IMR-90 (cell line): Measurements from ENCODE around the gene PRUNE2. TPM values are rescaled to one million over a fixed set of nuclear protein-coding genes. Genes with fewer than 3 reads are reported as not detected.

ENCODE experiments used
- ATAC-seq: fragments of 200-7000 bp; cut with Tn5 transposase; 2 replicates; pipeline ENCODE4 v1.9.1; 2020; ENCODE audit warnings: low read depth, mild to moderate bottlenecking, moderate library complexity
- BruUV-seq: library from RNA; stranded (reverse); fragments of 400-500 nt; replicated peaks from 2 replicates; lab custom pipeline; 2021; lab: Mats Ljungman, UMichigan
- CTCF ChIA-PET: fragments of 300-600 bp; formaldehyde crosslinking; extraction: SDS; loops from one replicate; lab custom pipeline; 2021; ENCODE audit warnings: antibody characterized with exemption; lab: Yijun Ruan, JAX
- POLR2A ChIA-PET: fragments of 300-600 bp; sonication (Branson Sonifier 250); formaldehyde crosslinking; loops from one replicate; lab custom pipeline; 2022; ENCODE audit warnings: antibody characterized with exemption; ENCODE audit not compliant: unreplicated experiment; lab: Charles Lee
- DNase-seq: peaks from one replicate; pipeline ENCODE4 v3.0.0; 2013
- H2AFZ ChIP-seq: replicated peaks from 2 replicates; pipeline ENCODE3; 2013; ENCODE audit warnings: low read length, mild to moderate bottlenecking; ENCODE audit not compliant: poor library complexity
- H2AK5ac ChIP-seq: 2 replicates; pipeline ENCODE4 v1.6.1; 2013; ENCODE audit warnings: low read depth, low read length, inconsistent platforms
- H2AK9ac ChIP-seq: replicated peaks from 2 replicates; pipeline ENCODE3; 2013; ENCODE audit warnings: mild to moderate bottlenecking, low read depth, low read length, moderate library complexity; ENCODE audit not compliant: poor library complexity
- H2BK120ac ChIP-seq: 2 replicates; pipeline ENCODE4 v1.6.1; 2013; ENCODE audit warnings: low read depth, low read length, inconsistent platforms
- H2BK15ac ChIP-seq: 3 replicates; pipeline ENCODE4 v1.6.1; 2013; ENCODE audit warnings: low read depth, low read length, inconsistent platforms
- H2BK20ac ChIP-seq: 2 replicates; pipeline ENCODE4 v1.6.1; 2013; ENCODE audit warnings: low read depth, mild to moderate bottlenecking, inconsistent platforms, low read length, moderate library complexity
- H2BK5ac ChIP-seq: 2 replicates; pipeline ENCODE4 v1.6.1; 2013; ENCODE audit warnings: mild to moderate bottlenecking, low read depth, low read length, inconsistent platforms; ENCODE audit not compliant: poor library complexity, severe bottlenecking
- H3K14ac ChIP-seq: replicated peaks from 2 replicates; pipeline ENCODE4 v1.6.1; 2013; ENCODE audit warnings: low read depth, low read length, inconsistent platforms
- H3K18ac ChIP-seq: 2 replicates; pipeline ENCODE4 v1.6.1; 2013; ENCODE audit warnings: low read depth, low read length, control low read depth
- H3K23ac ChIP-seq: 2 replicates; pipeline ENCODE4 v1.6.1; 2013; ENCODE audit warnings: low read depth, low read length, inconsistent platforms
- H3K27ac ChIP-seq: 2 replicates; pipeline ENCODE4 v1.5.1; 2013; ENCODE audit warnings: mild to moderate bottlenecking, control low read depth, low read length; ENCODE audit not compliant: insufficient read depth
- H3K27me3 ChIP-seq: 2 replicates; pipeline ENCODE4 v1.6.1; 2013; ENCODE audit warnings: low read length; ENCODE audit not compliant: control insufficient read depth, insufficient read depth
- H3K36me3 ChIP-seq: 2 replicates; pipeline ENCODE4 v1.6.1; 2013; ENCODE audit warnings: low read length, mixed read lengths; ENCODE audit not compliant: control insufficient read depth, insufficient read depth
- H3K4ac ChIP-seq: 2 replicates; pipeline ENCODE4 v1.6.1; 2013; ENCODE audit warnings: low read depth, low read length, inconsistent platforms
- H3K4me1 ChIP-seq: 2 replicates; pipeline ENCODE4 v1.6.1; 2013; ENCODE audit warnings: low read length, mixed read lengths; ENCODE audit not compliant: control insufficient read depth, insufficient read depth
- H3K4me2 ChIP-seq: 2 replicates; pipeline ENCODE4 v1.6.1; 2013; ENCODE audit warnings: low read depth, mild to moderate bottlenecking, control low read depth, low read length, moderate library complexity
- H3K4me3 ChIP-seq: 2 replicates; pipeline ENCODE4 v1.5.1; 2013; ENCODE audit warnings: low read depth, mild to moderate bottlenecking, control low read depth, low read length, moderate library complexity; ENCODE audit not compliant: insufficient read depth
- H3K56ac ChIP-seq: 2 replicates; pipeline ENCODE4 v1.6.1; 2013; ENCODE audit warnings: low read length, inconsistent platforms; ENCODE audit not compliant: insufficient read depth; ENCODE audit errors: extremely low read depth
- H3K79me1 ChIP-seq, 2 experiments: 2 replicates each; pipeline ENCODE4 v1.6.1; 2013; ENCODE audit warnings: low read length in 2 of 2, inconsistent platforms in 1 of 2, low read depth in 1 of 2
- H3K9ac ChIP-seq: 2 replicates; pipeline ENCODE4 v1.6.1; 2013; ENCODE audit warnings: low read depth, low read length, control low read depth
- H3K9me1 ChIP-seq: 2 replicates; pipeline ENCODE4 v1.6.1; 2013; ENCODE audit warnings: low read length, inconsistent platforms; ENCODE audit not compliant: insufficient read depth
- H3K9me3 ChIP-seq: 2 replicates; pipeline ENCODE4 v1.6.1; 2013; ENCODE audit warnings: low read length; ENCODE audit not compliant: control insufficient read depth, insufficient read depth
- H4K20me1 ChIP-seq: 2 replicates; pipeline ENCODE4 v1.6.1; 2013; ENCODE audit warnings: low read length, inconsistent platforms; ENCODE audit not compliant: insufficient read depth
- H4K5ac ChIP-seq: 2 replicates; pipeline ENCODE4 v1.6.1; 2013; ENCODE audit warnings: mild to moderate bottlenecking, low read depth, low read length, control low read depth
- H4K8ac ChIP-seq, 2 experiments: 2 replicates each; pipeline ENCODE4 v1.6.1; 2013; ENCODE audit warnings: low read depth in 2 of 2, low read length in 2 of 2, control low read depth in 1 of 2, inconsistent platforms in 1 of 2
- H4K91ac ChIP-seq: 2 replicates; pipeline ENCODE4 v1.6.1; 2013; ENCODE audit warnings: low read depth, low read length, inconsistent platforms; ENCODE audit not compliant: insufficient read depth
- BHLHE40 ChIP-seq: fragments of 150-350 bp; IDR thresholded peaks from 2 replicates; pipeline ENCODE4 v1.6.1; 2016; ENCODE audit warnings: mild to moderate bottlenecking, low read depth, low read length
- CEBPB ChIP-seq: IDR thresholded peaks from 2 replicates; pipeline ENCODE4 v1.6.1; 2012; ENCODE audit warnings: low read depth, low read length, improper control_type of control experiment
- CHD1 ChIP-seq: IDR thresholded peaks from 2 replicates; pipeline ENCODE4 v1.6.1; 2012; ENCODE audit warnings: low read depth, low read length, improper control_type of control experiment
- ELK1 ChIP-seq: fragments of 150-350 bp; IDR thresholded peaks from 2 replicates; pipeline ENCODE4 v1.6.1; 2016; ENCODE audit warnings: low read depth, mild to moderate bottlenecking, low read length, moderate library complexity, borderline replicate concordance
- FOS ChIP-seq: fragments of 150-350 bp; IDR thresholded peaks from 2 replicates; pipeline ENCODE4 v1.6.1; 2016; ENCODE audit warnings: low read depth, low read length
- MAFK ChIP-seq: IDR thresholded peaks from 2 replicates; pipeline ENCODE4 v1.6.1; 2012; ENCODE audit warnings: low read depth, low read length, improper control_type of control experiment
- MAZ ChIP-seq: IDR thresholded peaks from 2 replicates; pipeline ENCODE4 v1.6.1; 2012; ENCODE audit warnings: low read depth, mild to moderate bottlenecking, low read length, improper control_type of control experiment, moderate library complexity, borderline replicate concordance
- MXI1 ChIP-seq: IDR thresholded peaks from 2 replicates; pipeline ENCODE4 v1.6.1; 2012; ENCODE audit warnings: low read depth, mild to moderate bottlenecking, low read length, moderate library complexity, borderline replicate concordance
- NFE2L2 ChIP-seq: fragments of 150-350 bp; IDR thresholded peaks from 2 replicates; pipeline ENCODE4 v1.6.1; 2016; ENCODE audit warnings: low read depth, mild to moderate bottlenecking, low read length
- POLR2A ChIP-seq: IDR thresholded peaks from 2 replicates; pipeline ENCODE4 v1.6.1; 2012; ENCODE audit warnings: mild to moderate bottlenecking, low read depth, low read length
- RAD21 ChIP-seq: IDR thresholded peaks from 2 replicates; pipeline ENCODE4 v1.6.1; 2012; ENCODE audit warnings: low read length, improper control_type of control experiment
- RFX5 ChIP-seq: IDR thresholded peaks from 2 replicates; pipeline ENCODE4 v1.8.0; 2012; ENCODE audit warnings: low read depth, mild to moderate bottlenecking, low read length, moderate library complexity
- WGBS, 2 experiments: methylation state at CpG; one replicate each; pipeline versions ENCODE4 v1.1.5 to v1.1.7; 2013; ENCODE audit warnings: missing lambda C conversion rate in 2 of 2; ENCODE audit not compliant: insufficient read length in 1 of 2; ENCODE audit errors: extremely low coverage in 2 of 2; 5-methylcytosine and 5-hydroxymethylcytosine counted together
- dilution Hi-C: fragments of 300-500 bp; cut with HindIII; formaldehyde crosslinking; loops from one replicate; pipeline ENCODE4 v1.14.3; 2018; ENCODE audit warnings: low sequenced_read_pairs; ENCODE audit not compliant: unreplicated experiment
- in situ Hi-C: fragments of 300-500 bp; cut with MboI; formaldehyde crosslinking; loops from 3 replicates; pipeline ENCODE4 v1.14.3; 2019; ENCODE audit warnings: low sequenced_read_pairs, inconsistent platforms, mixed read lengths
- intact Hi-C: fragments of 100-400 bp; cut with micrococcal nuclease; formaldehyde crosslinking; loops from 2 replicates; pipeline ENCODE4 v1.10.0; 2022
- polyA plus RNA-seq, 3 experiments: library from polyadenylated mRNA; depleted of rRNA; stranded (reverse); fragments of >200 nt; gene quantifications; 2 replicates each; pipeline ENCODE4 v1.2.3, GENCODE V29; 2012; ENCODE audit warnings: low replicate concordance in 1 of 3
- total RNA-seq: library from RNA; depleted of rRNA; stranded (reverse); fragments of >200 nt; gene quantifications from 2 replicates; pipeline ENCODE4 v1.2.3, GENCODE V29; 2012
- TF ChIP-seq, protein P1 (sequence below): fragments of 150-350 bp; IDR thresholded peaks from 2 replicates; pipeline ENCODE4 v1.6.1; 2017; ENCODE audit warnings: mild to moderate bottlenecking, antibody characterized with exemption, low read length, low read depth
- TF ChIP-seq, protein P2 (sequence below): conservative IDR thresholded peaks from 2 replicates; pipeline ENCODE4 v1.5.1; 2012; ENCODE audit warnings: mild to moderate bottlenecking, low read depth, low read length, improper control_type of control experiment

PRUNE2 gene
- total and polyA plus RNA-seq, 2 of the 4 experiments (the other 2 are of a cell fraction): 0.70 to 1.6 TPM

DNA sequence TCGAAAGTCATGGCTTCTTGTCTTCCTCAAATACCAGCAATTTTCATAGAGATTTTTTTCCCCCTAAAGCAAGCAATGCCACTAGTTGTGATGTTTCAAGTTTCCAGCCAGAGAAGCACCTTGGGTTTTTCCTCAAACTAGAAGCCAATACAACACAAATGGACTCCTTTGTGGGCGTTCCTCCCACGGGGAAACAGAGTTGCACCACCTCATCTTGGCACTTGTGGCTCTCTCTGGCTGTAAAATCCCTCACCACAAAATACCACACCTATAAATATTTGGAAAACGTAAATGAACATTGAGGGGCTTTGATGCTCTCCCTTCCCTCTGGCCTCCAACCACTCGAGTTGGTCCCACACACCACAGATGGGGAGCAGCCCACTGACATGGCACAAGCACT lies 208.8 kb downstream of the PRUNE2 start:
- CTCF ChIA-PET: no interaction called here
- no peak for TF ChIP-seq RFX5
- TF ChIP-seq, protein P1, sequence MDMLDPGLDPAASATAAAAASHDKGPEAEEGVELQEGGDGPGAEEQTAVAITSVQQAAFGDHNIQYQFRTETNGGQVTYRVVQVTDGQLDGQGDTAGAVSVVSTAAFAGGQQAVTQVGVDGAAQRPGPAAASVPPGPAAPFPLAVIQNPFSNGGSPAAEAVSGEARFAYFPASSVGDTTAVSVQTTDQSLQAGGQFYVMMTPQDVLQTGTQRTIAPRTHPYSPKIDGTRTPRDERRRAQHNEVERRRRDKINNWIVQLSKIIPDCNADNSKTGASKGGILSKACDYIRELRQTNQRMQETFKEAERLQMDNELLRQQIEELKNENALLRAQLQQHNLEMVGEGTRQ: no peak
- TF ChIP-seq, protein P2, sequence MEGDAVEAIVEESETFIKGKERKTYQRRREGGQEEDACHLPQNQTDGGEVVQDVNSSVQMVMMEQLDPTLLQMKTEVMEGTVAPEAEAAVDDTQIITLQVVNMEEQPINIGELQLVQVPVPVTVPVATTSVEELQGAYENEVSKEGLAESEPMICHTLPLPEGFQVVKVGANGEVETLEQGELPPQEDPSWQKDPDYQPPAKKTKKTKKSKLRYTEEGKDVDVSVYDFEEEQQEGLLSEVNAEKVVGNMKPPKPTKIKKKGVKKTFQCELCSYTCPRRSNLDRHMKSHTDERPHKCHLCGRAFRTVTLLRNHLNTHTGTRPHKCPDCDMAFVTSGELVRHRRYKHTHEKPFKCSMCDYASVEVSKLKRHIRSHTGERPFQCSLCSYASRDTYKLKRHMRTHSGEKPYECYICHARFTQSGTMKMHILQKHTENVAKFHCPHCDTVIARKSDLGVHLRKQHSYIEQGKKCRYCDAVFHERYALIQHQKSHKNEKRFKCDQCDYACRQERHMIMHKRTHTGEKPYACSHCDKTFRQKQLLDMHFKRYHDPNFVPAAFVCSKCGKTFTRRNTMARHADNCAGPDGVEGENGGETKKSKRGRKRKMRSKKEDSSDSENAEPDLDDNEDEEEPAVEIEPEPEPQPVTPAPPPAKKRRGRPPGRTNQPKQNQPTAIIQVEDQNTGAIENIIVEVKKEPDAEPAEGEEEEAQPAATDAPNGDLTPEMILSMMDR: no peak
- no peak for TF ChIP-seq MAZ
- TF ChIP-seq RAD21: no peak
- TF ChIP-seq CEBPB: no peak
- no peak for TF ChIP-seq FOS
- TF ChIP-seq MAFK: no peak
- TF ChIP-seq POLR2A: no peak
- TF ChIP-seq NFE2L2: no peak
- TF ChIP-seq BHLHE40: no peak
- no peak for TF ChIP-seq MXI1
- no peak for TF ChIP-seq CHD1
- no peak for TF ChIP-seq ELK1

More for the DNA sequence above, 208.8 kb downstream of the PRUNE2 start:
- Histone ChIP-seq H3K27ac (no peak overlapping the region), H3K4ac (no peak overlapping the region), H2AK9ac (no peak overlapping the region), H2AK5ac (no peak overlapping the region), H3K79me1 (no peaks in the 10 kb centered on the region), H4K91ac (no peak overlapping the region), H2BK15ac (no peak overlapping the region), H3K4me3 (no peak overlapping the region), H3K14ac (no peak overlapping the region), H2BK120ac (no peak overlapping the region), H3K23ac (no peak overlapping the region), H4K8ac (no peak overlapping the region), H3K36me3 (no peaks in the 10 kb centered on the region), H2AFZ (peak overlapping the region; percentile 72), H3K4me1 (no peaks in the 10 kb centered on the region; the same call in 1 of the 2 replicates), H3K56ac (no peak overlapping the region), H3K18ac (no peak overlapping the region), H2BK20ac (no peak overlapping the region), H4K20me1 (no peaks in the 10 kb centered on the region), H2BK5ac (no peak overlapping the region), H3K9ac (no peak overlapping the region), H3K27me3 (peaks cover 3% of the 10 kb centered on the region), H3K9me1 (no peaks in the 10 kb centered on the region), H4K5ac (no peak overlapping the region), H3K9me3 (no peaks in the 10 kb centered on the region), H3K4me2 (no peak overlapping the region)
- intact Hi-C loops: no loop called here
- dilution Hi-C loops: no loop called here
- POLR2A ChIA-PET: no interaction called here
- no peak for DNase-seq
- in situ Hi-C loops: loop anchor here (5.0 kb wide), 1 partner anchor 250 kb away; no protein-coding TSS in a partner anchor
- ATAC-seq: no peak
- 88% methylated on average over 1 of the region's 5 CpGs; no CpG with 5 or more reads in 1 of the 2 experiments for WGBS, 2 experiments
- no TSS peak for BruUV-seq
